ENCODE results near the gene LIMA1. TPM values are rescaled to one million over a fixed set of nuclear protein-coding genes. Genes with fewer than 3 reads are reported as not detected.

The LIMA1 gene
- total and polyA plus RNA-seq, 2 of the 4 experiments (the other 2 are of a cell fraction), result 126 to 163 TPM

- WGBS, 2 experiments (ENCODE audit: extremely low coverage in 2 of 2, insufficient read length in 1 of 2), result 100% methylated on average over 2 of the region's 9 CpGs; no CpG with 5 or more reads in 1 of the 2 experiments
- Histone ChIP-seq H3K36me3 (ENCODE audit: control insufficient read depth, insufficient read depth, low read length) (no peaks in the 10 kb centered on the region), H3K4ac (ENCODE audit: low read depth, low read length) (no peak overlapping the region), H3K18ac (ENCODE audit: low read depth, low read length) (no peak overlapping the region), H3K14ac (replicated peaks; ENCODE audit: low read depth, low read length) (no peak overlapping the region), H3K79me1 (ENCODE audit: low read depth in 1 of 2, low read length in 2 of 2) (peaks cover 0 to 4% of the 10 kb centered on the region in 2 experiments; a peak in 1 of 4 replicates), H3K9ac (ENCODE audit: low read depth, low read length) (no peak overlapping the region), H3K4me3 (ENCODE audit: insufficient read depth, low read depth, low read length) (no peak overlapping the region), H4K5ac (ENCODE audit: low read depth, low read length) (no peak overlapping the region), H2AK9ac (replicated peaks; ENCODE audit: low read depth, low read length, poor library complexity) (no peak overlapping the region), H2AFZ (replicated peaks; ENCODE audit: low read length, poor library complexity) (no peak overlapping the region), H2BK120ac (ENCODE audit: low read depth, low read length) (no peak overlapping the region), H3K4me2 (ENCODE audit: low read depth, low read length) (no peak overlapping the region), H4K8ac (ENCODE audit: low read depth in 2 of 2, low read length in 2 of 2) (no peak overlapping the region), H2BK5ac (ENCODE audit: low read depth, low read length, poor library complexity, severe bottlenecking) (no peak overlapping the region), H2BK15ac (ENCODE audit: low read depth, low read length) (no peak overlapping the region), H3K4me1 (ENCODE audit: control insufficient read depth, insufficient read depth, low read length) (peaks cover 6% of the 10 kb centered on the region), H3K23ac (ENCODE audit: low read depth, low read length) (no peak overlapping the region), H3K56ac (ENCODE audit: extremely low read depth, insufficient read depth, low read length) (no peak overlapping the region), H4K20me1 (ENCODE audit: insufficient read depth, low read length) (no peaks in the 10 kb centered on the region), H2BK20ac (ENCODE audit: low read depth, low read length) (no peak overlapping the region), H3K9me3 (ENCODE audit: control insufficient read depth, insufficient read depth, low read length) (no peaks in the 10 kb centered on the region), H2AK5ac (ENCODE audit: low read depth, low read length) (0 out of 2 replicates have a peak overlapping the region, but pooled peaks have one; percentile 33), H4K91ac (ENCODE audit: insufficient read depth, low read depth, low read length) (no peak overlapping the region), H3K27ac (ENCODE audit: insufficient read depth, low read length) (no peak overlapping the region), H3K27me3 (ENCODE audit: control insufficient read depth, insufficient read depth, low read length) (no peaks in the 10 kb centered on the region), H3K9me1 (ENCODE audit: insufficient read depth, low read length) (0 out of 2 replicates have a peak, but pooled peaks cover 3% of the 10 kb centered on the region)
- CTCF ChIA-PET, result no interaction called here
- no TSS peak for BruUV-seq (replicated peaks)
- ATAC-seq (ENCODE audit: low read depth) (no peak), DNase-seq (no peak)
- dilution Hi-C loops (cut with HindIII; ENCODE audit: low sequenced_read_pairs, unreplicated experiment), result no loop called here
- intact Hi-C loops (cut with micrococcal nuclease), result loop anchor here (2.0 kb wide), 1 partner anchor 241 kb away; no protein-coding TSS in a partner anchor
- POLR2A ChIA-PET (ENCODE audit: unreplicated experiment), result no interaction called here
- no peak for TF ChIP-seq CEBPB (IDR thresholded peaks at IDR 0.05; ENCODE audit: low read depth, low read length)
- TF ChIP-seq CHD1 (IDR thresholded peaks at IDR 0.05; ENCODE audit: low read depth, low read length), result no peak
- TF ChIP-seq SMC3 (IDR thresholded peaks at IDR 0.05; ENCODE audit: low read depth, low read length), result no peak
- in situ Hi-C loops (cut with MboI; ENCODE audit: low sequenced_read_pairs), result loop anchor here (10.0 kb wide), 1 partner anchor 111 kb away; no protein-coding TSS in a partner anchor
These were observed 32.5 kb upstream of the LIMA1 start for GRCh38 chr12:50315803-50316202.

All from IMR-90 (cell line).